ENCODE results near the gene TF. TPM values are rescaled to one million over a fixed set of nuclear protein-coding genes. Genes with fewer than 3 reads are reported as not detected.

Gene TF
- total RNA-seq, 1 donor from 2014 or later = 0.34 TPM

GRCh38 chr3:133758964-133759739, 13.0 kb downstream of the TF start:
- Histone ChIP-seq H3K9ac (ENCODE audit: low read length) (no peak overlapping the region), H3K27me3 (ENCODE audit: insufficient read depth, low read length) (peaks cover 4% of the 10 kb centered on the region), H3K4me1 (ENCODE audit: insufficient read depth, low read length) (no peaks in the 10 kb centered on the region), H2AFZ (ENCODE audit: low read depth, low read length) (no peak overlapping the region), H3K9me3 (ENCODE audit: insufficient read depth, low read depth, low read length) (no peaks in the 10 kb centered on the region), H4K20me1 (ENCODE audit: insufficient read depth, low read length) (no peaks in the 10 kb centered on the region), H3K36me3 (ENCODE audit: insufficient read depth, low read length) (no peaks in the 10 kb centered on the region), H3K27ac (ENCODE audit: low read depth, low read length) (no peak overlapping the region), H3K79me2 (ENCODE audit: insufficient read depth, low read length) (no peaks in the 10 kb centered on the region), H3K4me2 (ENCODE audit: low read length) (no peak overlapping the region), H3K4me3 (ENCODE audit: insufficient read depth, low read depth, low read length) (no peak overlapping the region)
- no peaks in the 10 kb centered on the region for H3K9me3 Mint-ChIP-seq (ENCODE audit: unreplicated experiment)
- H3K27ac Mint-ChIP-seq (ENCODE audit: unreplicated experiment) = no peak overlapping the region
- no peaks in the 10 kb centered on the region for H3K4me1 Mint-ChIP-seq (ENCODE audit: low read depth, unreplicated experiment)
- H3K27me3 Mint-ChIP-seq (ENCODE audit: low read depth, unreplicated experiment) = peaks cover 38% of the 10 kb centered on the region
- FAIRE-seq = no peak
- no peak overlapping the region for H3K4me3 Mint-ChIP-seq (ENCODE audit: unreplicated experiment)
- H3K36me3 Mint-ChIP-seq (ENCODE audit: low read depth, unreplicated experiment) = no peaks in the 10 kb centered on the region
- TF ChIP-seq EZH2 (IDR thresholded peaks at IDR 0.05; ENCODE audit: insufficient read depth, low read length) = no peak
- TF ChIP-seq CTCF (IDR thresholded peaks at IDR 0.05; ENCODE audit: insufficient read depth, low read depth, low read length) = no peak
- no peak for DNase-seq (ENCODE audit: low read depth)

GRCh38 chr3:133759740-133760305, 13.6 kb downstream of the TF start:
- TF ChIP-seq CTCF (IDR thresholded peaks at IDR 0.05; ENCODE audit: insufficient read depth, low read depth, low read length) (no peak), EZH2 (IDR thresholded peaks at IDR 0.05; ENCODE audit: insufficient read depth, low read length) (no peak)
- no peaks in the 10 kb centered on the region for H3K36me3 Mint-ChIP-seq (ENCODE audit: low read depth, unreplicated experiment)
- H3K27me3 ChIP-seq (ENCODE audit: insufficient read depth, low read length) = peaks cover 4% of the 10 kb centered on the region
- H3K9ac ChIP-seq (ENCODE audit: low read length) = no peak overlapping the region
- H3K4me1 Mint-ChIP-seq (ENCODE audit: low read depth, unreplicated experiment) = peaks cover 5% of the 10 kb centered on the region
- DNase-seq (ENCODE audit: low read depth) (no peak), FAIRE-seq (no peak)
- H4K20me1 ChIP-seq (ENCODE audit: insufficient read depth, low read length) = no peaks in the 10 kb centered on the region
- H3K79me2 ChIP-seq (ENCODE audit: insufficient read depth, low read length) = no peaks in the 10 kb centered on the region
- H3K27ac Mint-ChIP-seq (ENCODE audit: unreplicated experiment) = no peak overlapping the region
- H3K9me3 ChIP-seq (ENCODE audit: insufficient read depth, low read depth, low read length) = no peaks in the 10 kb centered on the region
- H3K9me3 Mint-ChIP-seq (ENCODE audit: unreplicated experiment) = no peaks in the 10 kb centered on the region
- no peak overlapping the region for H3K27ac ChIP-seq (ENCODE audit: low read depth, low read length)
- no peak overlapping the region for H3K4me2 ChIP-seq (ENCODE audit: low read length)
- H3K4me3 Mint-ChIP-seq (ENCODE audit: unreplicated experiment) = no peak overlapping the region
- no peaks in the 10 kb centered on the region for H3K36me3 ChIP-seq (ENCODE audit: insufficient read depth, low read length)
- H3K27me3 Mint-ChIP-seq (ENCODE audit: low read depth, unreplicated experiment) = peaks cover 31% of the 10 kb centered on the region
- no peak overlapping the region for H3K4me3 ChIP-seq (ENCODE audit: insufficient read depth, low read depth, low read length)
- no peaks in the 10 kb centered on the region for H3K4me1 ChIP-seq (ENCODE audit: insufficient read depth, low read length)
- no peak overlapping the region for H2AFZ ChIP-seq (ENCODE audit: low read depth, low read length)

GRCh38 chr3:133760916-133761315, 14.7 kb downstream of the TF start:
- H4K20me1 ChIP-seq (ENCODE audit: insufficient read depth, low read length) = no peaks in the 10 kb centered on the region
- FAIRE-seq = no peak
- no peaks in the 10 kb centered on the region for H3K9me3 ChIP-seq (ENCODE audit: insufficient read depth, low read depth, low read length)
- no peak overlapping the region for H3K4me3 ChIP-seq (ENCODE audit: insufficient read depth, low read depth, low read length)
- peaks cover 5% of the 10 kb centered on the region for H3K4me1 Mint-ChIP-seq (ENCODE audit: low read depth, unreplicated experiment)
- H3K27me3 ChIP-seq (ENCODE audit: insufficient read depth, low read length) = peaks cover 5% of the 10 kb centered on the region
- H3K4me2 ChIP-seq (ENCODE audit: low read length) = no peak overlapping the region
- no peak overlapping the region for H2AFZ ChIP-seq (ENCODE audit: low read depth, low read length)
- no peaks in the 10 kb centered on the region for H3K79me2 ChIP-seq (ENCODE audit: insufficient read depth, low read length)
- no peak for TF ChIP-seq EZH2 (IDR thresholded peaks at IDR 0.05; ENCODE audit: insufficient read depth, low read length)
- no peak for TF ChIP-seq CTCF (IDR thresholded peaks at IDR 0.05; ENCODE audit: insufficient read depth, low read depth, low read length)
- no peak overlapping the region for H3K27ac Mint-ChIP-seq (ENCODE audit: unreplicated experiment)
- H3K27ac ChIP-seq (ENCODE audit: low read depth, low read length) = no peak overlapping the region
- peaks cover 22% of the 10 kb centered on the region for H3K27me3 Mint-ChIP-seq (ENCODE audit: low read depth, unreplicated experiment)
- H3K4me3 Mint-ChIP-seq (ENCODE audit: unreplicated experiment) = no peak overlapping the region
- no peak for DNase-seq (ENCODE audit: low read depth)
- no peaks in the 10 kb centered on the region for H3K36me3 Mint-ChIP-seq (ENCODE audit: low read depth, unreplicated experiment)
- H3K4me1 ChIP-seq (ENCODE audit: insufficient read depth, low read length) = no peaks in the 10 kb centered on the region
- no peak overlapping the region for H3K9ac ChIP-seq (ENCODE audit: low read length)
- no peaks in the 10 kb centered on the region for H3K9me3 Mint-ChIP-seq (ENCODE audit: unreplicated experiment)
- H3K36me3 ChIP-seq (ENCODE audit: insufficient read depth, low read length) = no peaks in the 10 kb centered on the region

Data from astrocyte (in vitro differentiated cells and primary cell).